Endothelial cell of umbilical vein (primary cell): Measurements from ENCODE around the gene ITM2B. TPM values are rescaled to one million over a fixed set of nuclear protein-coding genes. Genes with fewer than 3 reads are reported as not detected.

Experiments
- BruUV-seq: library from RNA; stranded (reverse); fragments of 400-500 nt; replicated peaks from 2 replicates; lab custom pipeline; 2021; lab: Mats Ljungman, UMichigan
- CTCF ChIA-PET: fragments of 300-600, 350-600 bp; sonication (Branson Sonifier 250); formaldehyde crosslinking; loops from one replicate; lab custom pipeline; 2021; ENCODE audit warnings: antibody characterized with exemption, inconsistent platforms; lab: Charles Lee
- POLR2A ChIA-PET: fragments of 300-600, 350-600 bp; sonication (Branson Sonifier 250); formaldehyde crosslinking; loops from one replicate; lab custom pipeline; 2021; ENCODE audit warnings: antibody characterized with exemption, inconsistent platforms; lab: Charles Lee
- DNase-seq: peaks from one replicate; pipeline ENCODE4 v3.0.0-alpha.2; 2011; ENCODE audit warnings: low read depth, low spot score
- FAIRE-seq: peaks from 2 replicates; lab custom pipeline; 2011; peaks lifted over from hg19 to GRCh38; lab: Jason Lieb, UNC
- H2AFZ ChIP-seq: 2 replicates; pipeline ENCODE4 v1.6.0; 2012; ENCODE audit warnings: low read depth, low read length, control low read depth, inconsistent platforms
- H3K27ac ChIP-seq: 2 replicates; pipeline ENCODE4 v1.5.1; 2011; ENCODE audit warnings: low read depth, mild to moderate bottlenecking, control low read depth, low read length, moderate library complexity; ENCODE audit not compliant: insufficient read depth
- H3K27me3 ChIP-seq, 2 experiments: 2 replicates each; pipeline versions ENCODE4 v1.6.0 to v1.6.1; 2011; ENCODE audit warnings: low read length in 2 of 2, mixed read lengths in 1 of 2; ENCODE audit not compliant: control insufficient read depth in 2 of 2, insufficient read depth in 2 of 2
- H3K36me3 ChIP-seq, 2 experiments: 2 replicates in 1 of 2; 3 replicates in 1 of 2; pipeline ENCODE4 v1.5.1; 2011; ENCODE audit warnings: low read length in 2 of 2, mild to moderate bottlenecking in 1 of 2, moderate library complexity in 1 of 2; ENCODE audit not compliant: control insufficient read depth in 2 of 2, insufficient read depth in 2 of 2; ENCODE audit errors: extremely low read depth in 1 of 2
- H3K4me1 ChIP-seq: 3 replicates; pipeline ENCODE4 v1.5.1; 2011; ENCODE audit warnings: mild to moderate bottlenecking, low read length; ENCODE audit not compliant: control insufficient read depth, insufficient read depth; ENCODE audit errors: extremely low read depth
- H3K4me2 ChIP-seq: 2 replicates; pipeline ENCODE4 v1.6.1; 2011; ENCODE audit warnings: low read length, control low read depth, mixed read lengths; ENCODE audit not compliant: insufficient read depth
- H3K4me3 ChIP-seq, 3 experiments: fragments of 200-600 bp in 1 of 3; sonication (generic), shearing (Covaris generic) in 1 of 3; replicated peaks in 1 of 3; 2 replicates each; pipeline ENCODE4 v1.5.1; 2011 to 2016; ENCODE audit warnings: control low read depth in 3 of 3, low read length in 3 of 3, mild to moderate bottlenecking in 2 of 3, inconsistent platforms in 1 of 3, low read depth in 1 of 3, moderate library complexity in 1 of 3; ENCODE audit not compliant: insufficient read depth in 1 of 3
- H3K79me2 ChIP-seq: 2 replicates; pipeline ENCODE4 v1.6.0; 2012; ENCODE audit warnings: low read length, inconsistent platforms; ENCODE audit not compliant: control insufficient read depth, insufficient read depth
- H3K9ac ChIP-seq: replicated peaks from 2 replicates; pipeline ENCODE3; 2011; ENCODE audit warnings: low read length, control low read depth; ENCODE audit not compliant: insufficient read depth; ENCODE audit errors: extremely low read depth
- H3K9me1 ChIP-seq: replicated peaks from 3 replicates; pipeline ENCODE4 v1.6.0; 2011; ENCODE audit warnings: mild to moderate bottlenecking, low read length; ENCODE audit not compliant: control insufficient read depth, insufficient read depth; ENCODE audit errors: extremely low read depth
- H3K9me3 ChIP-seq: replicated peaks from 2 replicates; pipeline ENCODE4 v1.5.1; 2012; ENCODE audit warnings: low read length, inconsistent platforms; ENCODE audit not compliant: control insufficient read depth, insufficient read depth
- H4K20me1 ChIP-seq: replicated peaks from 2 replicates; pipeline ENCODE3; 2011; ENCODE audit warnings: mild to moderate bottlenecking, low read length; ENCODE audit not compliant: control insufficient read depth, insufficient read depth; ENCODE audit errors: extremely low read depth
- EZH2 ChIP-seq: IDR thresholded peaks from 2 replicates; pipeline ENCODE4 v1.6.1; 2012; ENCODE audit warnings: borderline replicate concordance, low read depth, mild to moderate bottlenecking, moderate library complexity, low read length, inconsistent platforms; ENCODE audit not compliant: severe bottlenecking
- FOS ChIP-seq: IDR thresholded peaks from 2 replicates; pipeline ENCODE4 v1.6.1; 2011; ENCODE audit warnings: mild to moderate bottlenecking, low read length, moderate library complexity, borderline replicate concordance; ENCODE audit not compliant: insufficient read depth
- GATA2 ChIP-seq: IDR thresholded peaks from 2 replicates; pipeline ENCODE4 v1.7.0; 2011; ENCODE audit warnings: low read depth, mild to moderate bottlenecking, moderate library complexity, mixed read lengths, low read length; ENCODE audit not compliant: insufficient read length, insufficient read depth
- JUN ChIP-seq: IDR thresholded peaks from 2 replicates; pipeline ENCODE4 v1.6.1; 2011; ENCODE audit warnings: borderline replicate concordance, low read depth; ENCODE audit not compliant: insufficient read length, insufficient read depth
- MYC ChIP-seq: IDR thresholded peaks from one replicate; pipeline ENCODE4 v1.6.1; 2011; ENCODE audit warnings: mild to moderate bottlenecking, low read depth, low read length
- POLR2A ChIP-seq: IDR thresholded peaks from 2 replicates; pipeline ENCODE4 v1.6.1; 2012; ENCODE audit warnings: low read depth, mild to moderate bottlenecking, control low read depth, low read length
- POLR2AphosphoS5 ChIP-seq: IDR thresholded peaks from 2 replicates; pipeline ENCODE4 v1.6.1; 2012; ENCODE audit warnings: low read depth, mild to moderate bottlenecking, control low read depth, low read length, moderate library complexity; ENCODE audit not compliant: insufficient read depth
- dilution Hi-C: fragments of 300-500 bp; cut with MboI; formaldehyde crosslinking; loops from one replicate; pipeline ENCODE4 v1.15.0; 2019; ENCODE audit warnings: low sequenced_read_pairs; ENCODE audit not compliant: extremely low pct_ligation_motif_present
- intact Hi-C: fragments of 100-400 bp; cut with micrococcal nuclease; formaldehyde crosslinking; loops from one replicate; pipeline ENCODE4 v1.10.0; 2022
- polyA plus RNA-seq, 4 experiments: library from polyadenylated mRNA; depleted of rRNA in 3 of 4; stranded (reverse) in 3 of 4; unstranded in 1 of 4; fragments of >200 nt; gene quantifications; 2 replicates each; pipeline versions ENCODE4 v1.2.1 to v1.2.3, GENCODE V29; 2011 to 2012; ENCODE audit warnings: missing spikeins in 1 of 4
- total RNA-seq: library from RNA; stranded (reverse); gene quantifications from 2 replicates; pipeline ENCODE4 v1.2.3, GENCODE V29; 2021
- TF ChIP-seq, protein P1 (sequence below), 2 donors: IDR thresholded peaks; 1 replicate in 1 of 2; 2 replicates in 1 of 2; pipeline ENCODE4 v1.5.1; 2011; ENCODE audit warnings: low read length in 2 of 2, mild to moderate bottlenecking in 2 of 2, moderate library complexity in 2 of 2, control low read depth in 1 of 2, inconsistent platforms in 1 of 2, low read depth in 1 of 2; ENCODE audit not compliant: insufficient read depth in 1 of 2; ENCODE audit errors: extremely low read depth in 1 of 2
- TF ChIP-seq, protein P2 (sequence below): IDR thresholded peaks from 2 replicates; pipeline ENCODE4 v1.6.1; 2011; ENCODE audit not compliant: insufficient read depth, insufficient read length

The ITM2B gene
- total and polyA plus RNA-seq, 2 donors (not counting 3 experiments of a cell fraction or from before 2014, with no cell fraction given) = 150 to 271 TPM

DNA sequence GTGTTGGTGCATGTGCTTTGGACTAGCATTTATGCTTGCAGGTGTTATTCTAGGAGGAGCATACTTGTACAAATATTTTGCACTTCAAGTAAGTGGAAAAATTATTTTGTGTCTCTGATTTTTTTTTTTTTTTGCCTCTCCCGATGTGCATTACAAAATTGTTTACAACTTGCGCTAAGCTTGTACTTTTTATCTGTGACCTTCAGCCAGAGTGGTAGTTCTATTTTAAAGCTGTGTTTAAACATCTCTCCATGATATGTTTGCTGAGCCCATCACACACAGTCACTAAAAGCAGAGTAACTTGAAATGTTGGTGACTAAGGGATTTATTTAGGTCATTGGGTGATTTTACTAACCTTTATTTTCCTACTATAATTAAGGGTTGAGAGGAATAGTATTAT is 20.8 kb downstream of the ITM2B start:
- H3K4me3 ChIP-seq = no peak overlapping the region
- no peak overlapping the region for H3K4me2 ChIP-seq
- ChIA-PET POLR2A (no interaction called here), CTCF (no interaction called here)
- no peak overlapping the region for H3K27ac ChIP-seq
- H2AFZ ChIP-seq = no peak overlapping the region
- TF ChIP-seq, protein P1, sequence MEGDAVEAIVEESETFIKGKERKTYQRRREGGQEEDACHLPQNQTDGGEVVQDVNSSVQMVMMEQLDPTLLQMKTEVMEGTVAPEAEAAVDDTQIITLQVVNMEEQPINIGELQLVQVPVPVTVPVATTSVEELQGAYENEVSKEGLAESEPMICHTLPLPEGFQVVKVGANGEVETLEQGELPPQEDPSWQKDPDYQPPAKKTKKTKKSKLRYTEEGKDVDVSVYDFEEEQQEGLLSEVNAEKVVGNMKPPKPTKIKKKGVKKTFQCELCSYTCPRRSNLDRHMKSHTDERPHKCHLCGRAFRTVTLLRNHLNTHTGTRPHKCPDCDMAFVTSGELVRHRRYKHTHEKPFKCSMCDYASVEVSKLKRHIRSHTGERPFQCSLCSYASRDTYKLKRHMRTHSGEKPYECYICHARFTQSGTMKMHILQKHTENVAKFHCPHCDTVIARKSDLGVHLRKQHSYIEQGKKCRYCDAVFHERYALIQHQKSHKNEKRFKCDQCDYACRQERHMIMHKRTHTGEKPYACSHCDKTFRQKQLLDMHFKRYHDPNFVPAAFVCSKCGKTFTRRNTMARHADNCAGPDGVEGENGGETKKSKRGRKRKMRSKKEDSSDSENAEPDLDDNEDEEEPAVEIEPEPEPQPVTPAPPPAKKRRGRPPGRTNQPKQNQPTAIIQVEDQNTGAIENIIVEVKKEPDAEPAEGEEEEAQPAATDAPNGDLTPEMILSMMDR (IDR thresholded peaks at IDR 0.05; ENCODE audit: extremely low read depth in 1 of 2, insufficient read depth in 1 of 2, low read depth in 1 of 2, low read length in 2 of 2) = no peak
- TF ChIP-seq FOS (no peak), POLR2A (no peak), MYC (no peak), EZH2 (no peak), JUN (no peak), GATA2 (no peak), POLR2AphosphoS5 (no peak)
- TF ChIP-seq, protein P2, sequence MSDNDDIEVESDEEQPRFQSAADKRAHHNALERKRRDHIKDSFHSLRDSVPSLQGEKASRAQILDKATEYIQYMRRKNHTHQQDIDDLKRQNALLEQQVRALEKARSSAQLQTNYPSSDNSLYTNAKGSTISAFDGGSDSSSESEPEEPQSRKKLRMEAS = no peak
- H4K20me1 ChIP-seq = no peaks in the 10 kb centered on the region
- H3K79me2 ChIP-seq = peaks cover 9% of the 10 kb centered on the region
- dilution Hi-C loops = no loop called here
- no peaks in the 10 kb centered on the region for H3K27me3 ChIP-seq
- H3K9me1 ChIP-seq = no peaks in the 10 kb centered on the region
- FAIRE-seq (no peak), DNase-seq (no peak)
- intact Hi-C loops = no loop called here
- BruUV-seq = no TSS peak
- H3K9me3 ChIP-seq = no peaks in the 10 kb centered on the region
- no peak overlapping the region for H3K9ac ChIP-seq
- peaks cover 8 to 10% of the 10 kb centered on the region in 2 experiments for H3K36me3 ChIP-seq
- H3K4me1 ChIP-seq = no peaks in the 10 kb centered on the region
